NCI-H1092 (cell line): Measurements from ENCODE around the gene MGLL.
A peak's percentile ranks its signal among the peaks of the same experiment; 100 is the strongest.

Experiments
- DNase-seq: peaks from one replicate; lab custom pipeline; 2025; lab: John Stamatoyannopoulos, UW

Gene MGLL

GRCh38 chr3:127811717-127812116 lies 10.6 kb downstream of the MGLL start:
- no peak for DNase-seq

- no peak for DNase-seq
These were observed 12.7 kb downstream of the MGLL start for GRCh38 chr3:127809611-127810010.

- DNase-seq, result no peak
These were observed 13.1 kb downstream of the MGLL start for GRCh38 chr3:127809211-127809610.

GRCh38 chr3:127808197-127808596 lies 14.1 kb downstream of the MGLL start:
- DNase-seq, result no peak

GRCh38 chr3:127805026-127805753 lies 17.1 kb downstream of the MGLL start:
- DNase-seq, result no peak

- DNase-seq, result no peak
These were observed 18.2 kb downstream of the MGLL start for GRCh38 chr3:127804141-127804540.

- DNase-seq, result no peak
These were observed 18.7 kb downstream of the MGLL start for GRCh38 chr3:127803619-127804018.

GRCh38 chr3:127802606-127803005 lies 19.7 kb downstream of the MGLL start:
- DNase-seq, result no peak

GRCh38 chr3:127801731-127802313 lies 20.5 kb downstream of the MGLL start:
- DNase-seq, result no peak

- DNase-seq, result no peak
These were observed 21.8 kb downstream of the MGLL start for GRCh38 chr3:127800508-127800907.

- no peak for DNase-seq
These were observed 22.7 kb downstream of the MGLL start for GRCh38 chr3:127799476-127800222.

- DNase-seq, result no peak
These were observed 23.6 kb downstream of the MGLL start for GRCh38 chr3:127798716-127799115.

GRCh38 chr3:127796831-127797150 lies 25.5 kb downstream of the MGLL start:
- no peak for DNase-seq

- DNase-seq, result peak; percentile 64
These were observed 26.1 kb downstream of the MGLL start for GRCh38 chr3:127796045-127796830.

GRCh38 chr3:127794972-127795371 lies 27.3 kb downstream of the MGLL start:
- no peak for DNase-seq

- DNase-seq, result no peak
These were observed 27.9 kb downstream of the MGLL start for GRCh38 chr3:127794402-127794801.

- no peak for DNase-seq
These were observed 29.6 kb downstream of the MGLL start for GRCh38 chr3:127792541-127793292.

- DNase-seq, result no peak
These were observed 30.9 kb downstream of the MGLL start for GRCh38 chr3:127791221-127791913.

GRCh38 chr3:127790882-127791183 lies 31.5 kb downstream of the MGLL start:
- no peak for DNase-seq

- no peak for DNase-seq
These were observed 32.1 kb downstream of the MGLL start for GRCh38 chr3:127789990-127790881.
